GM12865 (cell line): Measurements from ENCODE around the gene CTDP1.

Source experiments
- DNase-seq: peaks from one replicate; pipeline ENCODE4 v3.0.0; 2010; ENCODE audit warnings: low read depth
- H3K4me3 ChIP-seq: 2 replicates; pipeline ENCODE4 v1.5.1; 2011; ENCODE audit warnings: mild to moderate bottlenecking, low read depth, low read length, control low read depth
- TF ChIP-seq, protein P1 (sequence below): IDR thresholded peaks from 2 replicates; pipeline ENCODE4 v1.5.1; 2011; ENCODE audit warnings: low read length, control low read depth, low read depth, inconsistent platforms; ENCODE audit not compliant: insufficient read depth; ENCODE audit errors: missing control alignments

Gene CTDP1

DNA sequence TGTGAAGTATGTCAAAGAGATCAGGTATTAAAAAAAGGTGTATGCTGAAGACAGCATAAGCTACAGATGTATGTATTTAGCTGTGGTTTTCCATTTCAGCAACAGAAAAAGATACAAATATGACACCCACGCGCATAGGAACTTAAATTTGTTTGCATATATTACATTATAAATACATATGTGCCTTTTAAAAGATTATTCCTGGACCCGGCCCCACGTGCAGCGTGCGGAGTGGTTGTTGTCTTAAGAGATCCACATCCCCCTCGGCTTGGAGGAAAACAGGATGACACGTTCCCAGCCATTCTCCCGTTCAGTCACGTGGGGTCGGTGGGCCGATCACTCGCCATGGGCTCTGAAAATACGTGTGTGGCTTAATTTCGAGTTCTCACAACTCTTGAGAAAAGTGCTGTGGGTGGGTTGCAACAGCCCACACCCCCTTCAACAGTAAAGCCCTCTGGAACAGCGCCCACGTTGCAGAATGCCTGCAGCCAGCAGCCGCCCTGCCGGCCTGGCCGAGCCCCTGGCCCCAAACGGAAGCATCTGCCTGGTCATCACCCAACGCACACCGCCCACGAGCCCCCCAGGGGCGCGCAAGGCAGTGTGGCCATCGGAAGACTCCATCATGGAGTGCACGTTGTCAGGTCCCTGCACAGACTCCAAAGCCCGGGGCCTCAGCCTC, 99.6 kb downstream of the CTDP1 start:
- H3K4me3 ChIP-seq = no peak overlapping the region
- DNase-seq = no peak
- TF ChIP-seq, protein P1, sequence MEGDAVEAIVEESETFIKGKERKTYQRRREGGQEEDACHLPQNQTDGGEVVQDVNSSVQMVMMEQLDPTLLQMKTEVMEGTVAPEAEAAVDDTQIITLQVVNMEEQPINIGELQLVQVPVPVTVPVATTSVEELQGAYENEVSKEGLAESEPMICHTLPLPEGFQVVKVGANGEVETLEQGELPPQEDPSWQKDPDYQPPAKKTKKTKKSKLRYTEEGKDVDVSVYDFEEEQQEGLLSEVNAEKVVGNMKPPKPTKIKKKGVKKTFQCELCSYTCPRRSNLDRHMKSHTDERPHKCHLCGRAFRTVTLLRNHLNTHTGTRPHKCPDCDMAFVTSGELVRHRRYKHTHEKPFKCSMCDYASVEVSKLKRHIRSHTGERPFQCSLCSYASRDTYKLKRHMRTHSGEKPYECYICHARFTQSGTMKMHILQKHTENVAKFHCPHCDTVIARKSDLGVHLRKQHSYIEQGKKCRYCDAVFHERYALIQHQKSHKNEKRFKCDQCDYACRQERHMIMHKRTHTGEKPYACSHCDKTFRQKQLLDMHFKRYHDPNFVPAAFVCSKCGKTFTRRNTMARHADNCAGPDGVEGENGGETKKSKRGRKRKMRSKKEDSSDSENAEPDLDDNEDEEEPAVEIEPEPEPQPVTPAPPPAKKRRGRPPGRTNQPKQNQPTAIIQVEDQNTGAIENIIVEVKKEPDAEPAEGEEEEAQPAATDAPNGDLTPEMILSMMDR = no peak

DNA sequence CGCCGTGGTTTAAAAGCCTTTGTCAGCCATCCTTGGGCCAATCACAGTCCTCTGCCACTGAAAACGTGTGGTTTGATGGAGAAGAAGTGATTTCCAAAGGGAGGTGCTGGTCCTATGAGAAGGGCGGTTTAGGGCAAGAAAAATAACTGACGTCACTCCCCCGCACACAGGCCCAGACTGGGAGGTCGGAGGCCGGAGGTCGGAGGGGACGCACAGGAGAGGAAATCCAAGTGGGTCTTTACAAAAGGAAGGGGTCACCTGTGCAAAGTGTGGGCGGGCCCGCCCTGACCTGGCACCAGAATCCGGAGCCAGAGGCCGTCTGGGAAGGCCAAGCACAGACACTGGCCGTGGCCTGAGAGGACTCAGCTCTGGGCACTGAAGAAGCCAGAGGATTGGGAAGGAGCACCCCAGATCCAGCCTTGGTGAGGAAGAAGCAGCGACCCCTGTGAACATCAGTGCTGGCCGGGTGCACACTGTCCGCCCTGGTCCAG, 100.1 kb downstream of the CTDP1 start:
- DNase-seq = no peak
- no peak overlapping the region for H3K4me3 ChIP-seq
- TF ChIP-seq, protein P1 = no peak

DNA sequence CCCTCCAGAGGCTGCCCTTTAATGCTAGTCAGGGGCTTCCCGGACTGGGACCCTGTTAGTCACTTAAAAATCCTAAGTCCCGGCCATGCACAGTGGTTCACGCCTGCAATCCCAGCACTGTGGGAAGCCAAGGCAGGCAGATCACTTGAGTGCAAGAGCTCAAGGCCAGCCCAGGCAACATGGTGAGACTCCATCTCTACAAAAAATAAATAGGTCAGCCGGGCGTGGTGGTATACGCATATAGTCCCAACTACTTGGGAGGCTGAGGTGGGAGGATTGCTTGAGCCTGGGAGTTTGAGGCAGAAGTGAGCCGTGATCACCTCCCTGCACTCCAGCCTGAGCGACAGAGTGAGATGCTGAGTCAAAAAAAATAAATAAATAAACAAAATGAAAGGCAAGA, 100.9 kb downstream of the CTDP1 start:
- DNase-seq = no peak
- TF ChIP-seq, protein P1 = no peak

DNA sequence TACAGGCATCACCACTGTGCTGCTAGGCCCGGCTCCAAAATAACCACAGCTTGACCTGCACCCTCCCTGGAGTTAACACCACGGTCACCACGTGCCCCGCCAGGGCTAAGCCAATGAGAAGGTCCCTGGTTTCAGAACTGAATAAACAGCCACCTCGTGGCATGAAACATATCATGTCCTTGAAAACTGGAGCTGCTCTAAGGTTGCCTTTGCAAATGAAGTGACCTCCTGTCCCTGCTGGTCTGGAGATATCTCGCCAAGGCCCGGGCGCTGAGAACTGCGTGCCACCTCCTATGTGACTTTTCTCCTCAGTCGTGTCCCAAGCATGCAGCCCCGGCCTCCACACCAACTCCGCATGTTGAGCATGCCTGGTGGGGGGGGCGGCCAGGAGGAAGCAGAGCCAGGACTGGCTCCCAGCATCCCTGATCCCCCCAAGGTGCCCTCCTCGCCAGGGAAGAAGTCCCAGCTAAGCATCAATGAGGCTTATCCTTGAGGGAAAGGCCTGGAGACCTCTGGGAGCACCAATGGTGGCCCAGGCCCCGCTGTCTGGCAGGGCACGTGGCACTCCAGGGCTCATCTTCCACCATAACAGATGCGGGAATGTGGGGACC, 101.8 kb downstream of the CTDP1 start:
- TF ChIP-seq, protein P1 = no peak
- DNase-seq = no peak
- H3K4me3 ChIP-seq = no peak overlapping the region

More for the DNA sequence above, 100.9 kb downstream of the CTDP1 start:
- H3K4me3 ChIP-seq = no peak overlapping the region

DNA sequence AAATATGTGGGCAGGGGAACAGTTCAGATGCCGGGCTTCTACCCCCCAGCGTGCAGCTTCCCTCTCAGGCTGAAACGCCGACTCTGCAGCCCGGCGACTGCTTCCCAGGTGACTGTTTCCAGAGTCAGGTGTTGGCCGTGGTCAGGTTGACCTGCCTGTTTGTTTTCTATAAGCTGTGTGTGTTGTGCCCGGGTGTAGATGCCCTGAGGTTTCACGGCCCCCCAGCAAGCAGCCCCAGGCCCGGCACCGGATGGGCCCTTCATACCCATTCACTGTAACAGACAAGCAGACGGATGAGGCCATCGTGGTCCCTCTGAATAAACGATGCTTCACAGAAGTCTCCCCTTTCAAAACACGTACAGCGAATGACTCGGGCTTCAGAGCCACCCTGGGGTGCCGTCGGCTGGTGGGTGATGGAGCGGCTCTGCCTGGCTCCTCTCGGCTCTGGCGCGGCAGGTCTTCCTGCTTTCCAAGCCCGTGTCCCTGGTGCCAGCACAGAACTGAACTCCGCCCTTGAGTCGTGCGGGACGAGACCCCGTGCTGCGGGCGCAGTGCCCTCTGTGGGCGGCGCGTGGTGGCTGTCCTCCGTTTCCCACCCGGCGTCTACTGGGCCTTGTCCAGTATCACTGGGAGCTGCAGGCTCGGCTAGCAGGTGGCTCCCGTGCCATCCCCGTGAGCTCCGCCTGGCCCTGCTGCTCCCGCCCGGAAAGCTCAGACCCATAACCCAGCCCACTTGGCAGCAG, 103.1 kb downstream of the CTDP1 start:
- TF ChIP-seq, protein P1 = no peak
- no peak for DNase-seq
- H3K4me3 ChIP-seq = no peak overlapping the region

DNA sequence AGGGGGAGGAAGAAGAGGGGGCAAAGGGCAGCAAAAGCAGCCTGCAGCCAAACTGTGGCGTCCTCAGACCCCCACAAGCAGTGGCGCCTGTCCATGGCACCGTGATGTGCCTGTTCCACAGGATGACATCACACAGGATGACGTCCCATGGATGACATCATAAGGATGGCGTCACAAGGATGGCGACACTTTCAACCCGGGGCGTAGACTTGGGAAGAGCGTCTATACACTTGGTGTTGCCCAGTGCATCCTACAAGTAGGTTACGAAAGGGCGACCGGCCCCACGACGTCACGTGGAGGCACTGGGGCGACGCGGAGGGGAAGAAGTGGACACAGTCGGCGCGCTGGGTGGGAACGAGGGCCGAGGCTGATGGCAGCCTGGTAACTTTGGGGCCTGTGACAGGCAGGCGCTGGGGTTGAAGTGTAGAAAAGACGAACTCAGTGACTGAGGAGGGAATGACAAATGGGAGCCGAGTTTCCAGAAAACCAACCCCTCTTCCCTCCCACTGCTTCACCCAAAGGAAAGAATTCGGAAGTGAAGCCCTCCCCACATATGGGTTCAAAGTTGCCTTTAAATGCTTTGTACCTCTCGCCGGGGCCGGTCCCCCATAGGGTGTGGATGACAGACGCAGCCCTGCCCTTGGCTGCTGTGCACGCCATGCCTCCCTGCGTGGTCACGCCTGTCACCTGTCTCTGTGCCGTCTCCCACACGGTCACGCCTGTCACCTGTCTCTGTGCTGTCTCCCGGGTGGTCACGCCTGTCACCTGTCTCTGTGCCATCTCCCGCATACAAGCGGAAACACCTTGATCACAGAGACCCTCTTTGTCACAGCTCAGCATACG, 104.7 kb downstream of the CTDP1 start:
- TF ChIP-seq, protein P1 = no peak
- H3K4me3 ChIP-seq = no peak overlapping the region
- DNase-seq = no peak
